ENCODE data around the gene ALK.

The ALK gene

DNA sequence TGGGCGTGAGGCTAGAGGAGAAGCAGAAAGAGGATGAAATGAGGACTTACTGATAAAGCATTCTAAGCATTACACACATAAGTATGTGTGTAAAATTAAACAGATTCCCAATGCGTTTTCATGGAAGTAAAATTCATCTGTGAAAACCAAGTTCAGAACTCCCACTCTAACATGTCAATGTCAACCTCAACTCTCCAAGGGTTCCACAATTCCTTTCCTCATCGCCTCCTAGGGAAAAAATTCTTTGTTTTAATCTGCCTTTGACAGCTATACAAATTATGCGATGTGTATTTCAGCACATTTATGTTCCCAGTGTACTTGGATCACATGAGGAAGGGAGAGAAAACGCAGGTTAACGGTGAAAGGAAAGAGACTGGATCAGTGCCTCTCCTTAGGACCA is 729.6 kb downstream of the ALK start:
- no peak for DNase-seq (ENCODE audit: low read depth)

DNA sequence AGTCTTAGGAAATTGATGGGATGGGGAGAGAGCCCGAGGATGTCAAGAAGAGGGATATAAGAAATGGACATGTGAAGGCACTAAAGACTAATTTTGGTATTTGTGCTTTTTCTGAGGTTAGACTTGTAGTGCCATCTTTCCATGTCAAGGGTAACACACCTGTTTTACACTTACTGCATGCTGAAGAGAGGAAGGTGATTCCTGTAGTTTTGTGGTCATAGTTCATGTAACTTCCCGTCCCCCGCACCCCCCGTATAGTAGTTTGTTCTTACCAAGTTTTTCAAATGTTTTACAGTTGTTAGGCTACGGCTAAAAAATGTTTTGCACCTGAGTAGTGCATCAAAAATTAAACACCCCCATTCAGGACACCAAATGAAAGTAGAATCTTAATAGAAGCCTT is 732.3 kb downstream of the ALK start:
- DNase-seq (ENCODE audit: low read depth) = peak; percentile 19

DNA sequence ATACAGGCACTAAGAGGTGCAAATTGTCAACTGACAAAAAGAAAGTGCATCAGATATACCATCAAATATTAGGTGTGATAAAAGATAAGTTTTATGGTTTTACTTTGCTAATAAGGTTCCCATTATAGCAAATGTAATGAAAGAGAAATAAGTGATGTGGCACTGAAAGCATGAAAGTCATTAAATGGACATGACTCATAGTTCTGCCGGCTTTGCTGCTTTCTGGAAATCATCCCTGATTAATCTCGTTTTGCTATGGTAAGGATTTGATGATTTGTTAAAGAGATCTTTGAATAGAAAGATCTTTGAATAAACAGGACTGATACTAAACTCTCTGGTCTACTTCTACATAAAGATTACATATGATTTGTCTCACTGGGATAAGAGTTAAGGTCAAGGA is 733.5 kb downstream of the ALK start:
- no peak for DNase-seq (ENCODE audit: low read depth)

DNA sequence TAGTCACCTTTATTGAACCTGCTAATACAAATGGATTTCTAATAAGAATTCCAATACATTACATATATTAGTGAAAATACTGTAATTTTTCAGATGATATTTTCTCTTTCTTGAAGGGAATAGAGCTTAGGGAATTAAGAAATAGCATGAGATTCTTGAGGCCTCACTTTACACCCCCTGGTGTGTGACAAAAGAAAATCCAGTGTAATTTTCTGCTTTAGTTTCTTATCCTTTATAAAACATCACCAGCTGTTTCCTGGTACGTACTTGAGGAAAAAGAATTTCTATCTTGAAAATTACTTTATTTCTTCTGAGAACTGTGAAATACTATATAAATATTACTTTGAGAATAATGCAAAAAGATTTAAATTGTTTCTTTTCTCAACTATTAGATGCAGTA is 734.6 kb downstream of the ALK start:
- DNase-seq (ENCODE audit: low read depth) = no peak

DNA sequence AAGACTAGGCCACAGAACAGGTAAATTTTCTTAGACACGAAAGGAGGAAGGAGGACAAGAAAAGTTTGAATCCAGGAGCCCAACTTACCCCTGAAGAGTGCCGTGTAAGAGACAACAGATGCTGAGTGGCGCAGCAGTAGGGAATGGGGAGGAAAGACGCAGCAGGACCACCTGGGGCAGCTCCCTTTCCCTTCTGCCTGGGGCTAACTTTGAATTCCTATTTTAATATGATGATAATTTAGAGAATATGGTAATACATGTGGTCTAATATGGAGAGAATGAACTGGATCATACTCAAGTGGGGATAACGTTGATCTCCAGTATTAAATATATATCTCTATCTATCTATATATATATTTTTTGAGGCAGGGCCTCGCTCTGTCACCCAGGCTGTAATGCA is 736.9 kb downstream of the ALK start:
- DNase-seq (ENCODE audit: low read depth) = no peak

DNA sequence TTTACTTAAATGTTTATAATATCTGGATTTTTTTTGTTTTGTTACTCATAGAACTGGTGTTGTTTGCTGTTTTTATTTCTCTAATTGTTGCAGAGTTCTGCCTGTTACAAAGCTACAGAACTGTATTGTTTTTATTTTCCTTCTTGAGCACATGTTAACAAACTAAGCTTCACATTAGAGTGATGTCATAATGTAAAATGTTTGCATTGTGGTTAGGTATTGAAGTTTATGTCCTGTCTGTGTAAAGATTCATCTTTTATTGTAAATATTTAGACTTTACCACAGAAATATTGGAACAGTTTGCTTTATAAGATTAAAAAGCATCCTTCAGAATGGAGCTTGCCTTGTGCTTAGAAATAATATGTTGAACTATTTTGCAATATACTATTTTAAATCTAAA is 738.5 kb downstream of the ALK start:
- DNase-seq (ENCODE audit: low read depth) = no peak

DNA sequence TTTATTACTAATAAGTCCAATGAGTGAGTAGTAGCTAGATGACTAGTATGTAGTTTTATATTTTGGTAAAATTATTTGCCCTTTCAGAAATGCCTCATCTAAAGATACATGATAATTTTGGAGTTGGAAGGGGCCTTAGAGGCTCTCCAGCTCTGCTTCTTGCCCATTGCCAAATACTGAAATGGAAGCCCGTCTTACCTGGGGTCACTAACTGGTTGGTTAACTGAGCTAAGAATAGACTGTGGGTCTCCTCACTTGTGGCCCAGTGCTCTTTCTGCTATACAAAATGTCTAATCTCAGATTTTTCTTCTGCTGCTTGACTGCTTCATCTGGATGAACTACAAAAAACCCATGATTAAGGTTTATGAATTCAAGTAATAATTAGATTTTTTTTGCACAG is 739.1 kb downstream of the ALK start:
- DNase-seq (ENCODE audit: low read depth) = no peak

DNA sequence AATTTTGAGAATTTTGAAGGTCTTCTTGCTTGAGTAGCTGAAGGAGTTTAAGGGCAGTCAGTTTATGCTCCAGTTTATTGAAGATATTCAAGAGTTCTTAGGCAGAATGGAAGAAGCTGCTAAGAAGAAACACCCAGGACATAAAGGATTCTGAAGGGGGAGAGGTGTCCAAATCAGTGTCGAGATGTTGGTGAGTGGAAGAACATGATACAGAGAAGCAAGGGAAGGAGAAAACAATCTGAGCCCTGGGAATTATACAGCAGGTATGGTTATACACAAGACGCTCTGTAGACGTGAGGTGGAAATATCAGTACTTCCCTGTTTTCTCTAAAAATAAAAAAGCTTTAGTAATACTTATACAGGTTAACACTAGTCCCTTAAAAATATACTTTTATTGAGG is 746.0 kb downstream of the ALK start:
- DNase-seq (ENCODE audit: low read depth) = no peak

DNA sequence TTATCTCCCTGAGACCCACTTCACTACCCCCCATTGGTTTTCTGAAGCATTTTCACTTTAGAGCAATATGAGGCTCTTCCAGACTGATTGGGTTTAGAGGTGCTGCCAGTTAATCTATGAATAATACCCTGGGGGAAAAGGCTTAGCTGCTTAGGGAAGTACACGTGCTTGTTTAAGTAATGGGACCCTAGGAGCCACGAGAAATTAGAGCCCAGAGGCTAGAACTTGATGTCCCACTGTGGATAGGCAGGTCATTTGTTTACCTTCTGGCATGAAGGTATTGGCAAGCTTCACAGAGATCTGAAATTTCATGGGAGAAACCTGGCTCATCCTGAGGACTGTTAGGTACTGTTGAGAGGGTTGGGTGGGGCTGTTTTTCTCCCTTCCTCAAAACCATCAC is 746.4 kb downstream of the ALK start:
- DNase-seq (ENCODE audit: low read depth) = no peak

DNA sequence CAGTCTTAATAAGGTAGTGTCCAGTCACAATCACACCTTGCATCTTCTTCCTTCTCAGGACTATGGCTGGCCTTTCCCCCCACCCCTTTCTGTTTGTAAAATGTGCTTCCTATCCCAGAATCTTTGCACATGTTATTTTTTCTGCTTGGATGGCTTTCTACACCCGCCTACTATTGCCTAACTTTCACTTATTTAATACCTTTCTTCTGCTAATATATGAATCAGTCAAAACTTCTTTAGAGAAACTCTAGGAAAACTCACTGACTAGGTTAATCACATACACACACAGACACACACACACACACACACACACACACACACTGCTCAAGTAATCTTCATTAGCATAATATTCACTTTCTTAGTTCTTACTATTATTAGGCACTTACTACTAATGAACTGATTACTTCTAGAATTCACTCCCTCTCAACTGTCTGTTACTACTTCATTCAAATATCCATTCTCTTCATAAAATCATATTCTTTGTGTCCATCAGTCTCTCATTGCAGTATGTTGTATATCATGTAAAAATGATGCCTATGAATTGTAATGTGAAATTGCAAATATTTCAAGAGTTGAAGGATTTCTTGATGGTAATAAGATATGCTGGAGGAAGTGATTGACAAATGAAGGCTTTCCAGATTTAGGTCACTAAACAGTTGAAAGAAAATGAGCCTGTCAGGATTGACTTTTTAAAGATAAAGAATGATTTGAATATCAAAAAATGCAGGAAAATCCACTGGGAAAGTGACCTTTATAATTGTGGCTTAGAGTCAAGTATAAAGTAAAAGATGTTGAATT is 754.9 kb downstream of the ALK start:
- DNase-seq (ENCODE audit: low read depth) = no peak

DNA sequence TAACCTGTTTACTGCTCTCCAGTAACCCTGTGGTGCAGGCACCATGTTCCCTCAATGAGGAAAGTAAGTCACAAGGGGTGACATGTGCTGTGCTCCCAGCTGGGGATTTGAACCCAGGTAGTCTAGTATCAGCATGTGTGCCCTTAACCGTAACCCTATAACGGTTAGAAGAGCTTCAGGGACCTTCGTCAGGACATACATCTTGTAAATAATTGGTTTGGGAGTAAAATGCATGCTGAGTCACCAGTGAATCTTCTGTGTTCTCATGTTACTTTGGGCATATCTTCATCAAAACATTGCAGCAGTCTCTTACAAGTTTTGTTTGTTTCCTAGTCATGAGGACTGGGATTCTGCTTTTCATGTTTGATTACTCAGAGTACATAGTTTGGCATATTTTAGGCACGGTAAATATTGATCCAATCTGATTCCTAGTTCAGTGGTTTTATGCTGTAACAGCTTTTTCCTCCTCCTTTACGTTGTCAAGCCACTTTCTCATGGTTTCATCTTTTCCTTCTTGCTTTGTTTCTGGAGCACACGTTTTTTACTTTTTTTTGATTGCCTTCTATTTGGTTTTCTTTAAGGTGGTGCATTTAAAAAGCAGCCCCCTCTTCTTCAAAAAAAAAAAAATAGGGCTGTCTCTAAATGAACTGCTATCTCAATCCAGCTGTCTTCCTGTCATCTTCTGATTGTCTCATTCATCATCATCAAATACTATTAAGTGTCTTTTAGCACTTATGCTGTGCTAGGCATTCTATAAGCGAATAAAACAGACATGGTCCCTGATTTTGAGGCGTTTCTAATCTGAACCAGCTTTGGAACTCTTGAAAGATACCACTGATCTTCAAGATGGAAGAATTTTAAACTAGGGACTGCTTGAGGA is 755.8 kb downstream of the ALK start:
- no peak for DNase-seq (ENCODE audit: low read depth)

DNA sequence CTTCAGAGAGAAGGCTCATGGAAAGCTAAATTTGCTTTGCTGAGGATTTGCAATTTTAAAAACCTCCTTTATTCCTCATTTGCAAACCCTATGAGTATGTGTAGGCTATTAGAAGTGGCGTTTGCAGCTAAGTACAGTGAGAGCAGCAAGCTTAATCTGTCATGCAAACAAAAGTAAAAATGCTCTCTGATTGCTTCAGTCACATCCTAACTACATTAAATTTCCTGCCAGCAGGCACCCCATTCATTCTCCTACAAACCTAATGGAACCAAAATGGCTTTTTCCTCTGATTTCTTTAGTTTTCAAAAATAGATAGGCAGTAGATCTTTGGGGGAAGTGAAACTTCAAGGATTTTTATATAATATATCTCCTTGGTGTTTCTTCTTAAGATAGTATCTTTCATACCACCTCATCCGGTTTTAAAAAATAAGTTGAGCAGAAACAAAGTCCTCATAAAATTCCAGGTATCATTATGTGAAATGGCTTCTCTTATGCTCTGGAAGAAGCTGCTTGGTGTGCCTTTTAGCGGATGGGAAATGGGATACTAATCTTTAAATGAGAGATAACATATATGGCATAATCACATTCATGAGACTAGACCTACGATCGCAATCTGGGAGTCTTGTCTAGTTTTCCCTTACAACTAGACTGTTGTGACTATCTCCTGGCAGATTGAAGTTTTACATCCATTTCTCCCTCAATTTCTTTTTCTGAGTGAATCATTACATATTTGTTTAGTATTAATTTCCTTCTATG is 757.1 kb downstream of the ALK start:
- DNase-seq (ENCODE audit: low read depth) = no peak

DNA sequence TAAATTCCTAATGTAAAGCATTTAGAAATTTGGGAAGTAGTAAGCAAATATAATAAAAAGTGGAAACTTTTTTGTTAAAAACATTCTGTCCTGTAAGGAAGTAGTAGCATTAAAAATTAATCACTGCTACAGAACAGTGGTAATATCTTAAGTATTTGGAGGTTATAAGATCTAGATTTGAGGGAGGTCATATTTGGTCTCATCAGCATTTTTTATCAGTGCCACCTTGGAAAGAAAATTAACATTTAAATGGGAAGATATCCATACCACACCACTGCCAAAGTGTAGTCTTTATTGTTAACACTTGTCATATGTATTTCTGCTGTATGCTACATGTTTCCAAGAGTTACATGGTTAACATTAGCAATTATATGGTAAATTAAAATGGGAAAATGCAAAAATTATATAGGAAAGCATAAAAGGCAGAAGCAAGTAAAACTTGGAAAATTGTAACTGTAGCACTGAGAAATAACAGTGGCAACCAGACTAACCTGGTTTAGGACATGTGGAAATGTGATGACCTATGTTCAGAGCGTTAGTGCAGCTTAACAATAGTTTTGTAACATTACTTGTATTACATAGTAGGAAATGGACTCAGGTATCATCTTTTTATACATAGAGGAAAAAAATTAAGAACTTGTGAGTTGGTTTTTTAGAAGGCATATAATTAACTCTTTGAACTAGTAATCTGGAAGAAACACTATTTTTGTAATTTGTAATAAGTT is 759.0 kb downstream of the ALK start:
- no peak for DNase-seq (ENCODE audit: low read depth)

DNA sequence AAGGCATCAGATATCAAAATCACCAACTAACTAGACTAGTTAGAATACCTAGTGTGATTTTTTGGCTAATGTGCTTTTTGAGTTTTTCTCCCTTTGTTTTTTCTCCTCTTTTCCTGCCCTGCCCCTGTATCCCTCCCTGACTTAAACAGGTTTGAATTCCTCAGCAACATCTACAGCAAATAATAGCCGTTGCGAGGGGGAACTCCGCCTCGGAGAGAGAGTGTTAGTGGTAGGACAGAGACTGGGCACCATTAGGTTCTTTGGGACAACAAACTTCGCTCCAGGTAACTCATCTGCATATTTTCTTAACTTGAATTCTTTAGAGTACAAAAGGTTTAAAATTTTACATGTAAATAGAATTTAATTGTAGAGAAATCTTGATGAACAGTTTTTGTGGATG is 761.2 kb downstream of the ALK start:
- DNase-seq (ENCODE audit: low read depth) = no peak

DNA sequence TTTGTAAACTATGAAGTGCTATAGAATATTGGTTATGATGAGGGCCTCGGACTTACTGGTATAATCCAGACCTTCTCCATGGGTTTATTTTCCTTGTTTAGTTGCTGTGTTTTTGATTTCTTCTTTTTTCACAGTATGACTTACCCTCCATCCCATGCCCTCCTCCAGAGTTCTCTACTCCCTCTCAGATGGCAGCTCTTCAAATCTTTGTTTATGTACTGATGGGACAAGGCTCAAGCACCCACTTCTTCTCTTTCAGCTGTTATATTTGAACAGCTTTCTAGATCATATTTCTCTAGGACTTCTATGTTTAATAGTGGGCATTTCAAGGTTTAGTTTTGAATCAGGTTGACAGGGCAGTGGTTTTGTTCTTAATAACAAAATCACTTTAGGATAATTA is 762.3 kb downstream of the ALK start:
- DNase-seq (ENCODE audit: low read depth) = no peak

DNA sequence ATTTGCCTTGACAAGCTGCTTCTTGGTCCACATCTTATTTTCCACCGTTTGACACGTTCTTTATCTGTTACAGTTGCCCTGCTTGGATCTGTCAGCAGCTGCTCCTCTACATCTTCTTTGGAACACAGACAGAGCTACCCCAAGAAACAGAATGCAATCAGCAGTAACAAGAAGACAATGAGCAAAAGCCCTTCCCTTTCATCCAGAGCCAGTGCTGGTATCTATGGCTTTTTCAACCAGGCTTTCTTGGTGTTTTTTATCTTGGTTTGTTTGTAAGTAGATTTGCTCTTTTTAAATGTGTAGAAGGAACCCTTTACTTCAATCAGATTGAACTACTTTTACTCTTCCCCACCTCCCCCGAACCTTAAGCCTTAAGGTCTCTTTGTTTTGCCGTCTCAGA is 764.3 kb downstream of the ALK start:
- DNase-seq (ENCODE audit: low read depth) = no peak

DNA sequence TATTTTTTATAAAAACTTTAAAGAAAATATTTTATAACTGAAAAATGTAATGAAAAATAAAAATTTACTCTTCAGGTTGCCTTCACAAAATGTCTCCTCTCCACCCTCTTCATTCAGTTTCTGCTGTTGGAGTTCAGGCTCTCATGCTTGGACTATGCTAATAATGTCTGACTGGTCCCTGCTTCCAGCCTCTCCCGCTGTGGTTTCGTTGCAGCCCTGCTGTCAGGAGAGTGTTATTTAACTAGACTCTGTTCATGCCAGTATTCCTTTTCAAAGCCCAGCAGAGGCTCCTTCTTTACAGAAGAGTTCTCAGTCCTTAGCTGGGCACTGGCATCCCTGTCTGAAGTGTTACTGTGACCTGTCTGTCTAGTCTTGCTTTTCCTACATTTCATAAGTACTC is 765.8 kb downstream of the ALK start:
- no peak for DNase-seq (ENCODE audit: low read depth)

DNA sequence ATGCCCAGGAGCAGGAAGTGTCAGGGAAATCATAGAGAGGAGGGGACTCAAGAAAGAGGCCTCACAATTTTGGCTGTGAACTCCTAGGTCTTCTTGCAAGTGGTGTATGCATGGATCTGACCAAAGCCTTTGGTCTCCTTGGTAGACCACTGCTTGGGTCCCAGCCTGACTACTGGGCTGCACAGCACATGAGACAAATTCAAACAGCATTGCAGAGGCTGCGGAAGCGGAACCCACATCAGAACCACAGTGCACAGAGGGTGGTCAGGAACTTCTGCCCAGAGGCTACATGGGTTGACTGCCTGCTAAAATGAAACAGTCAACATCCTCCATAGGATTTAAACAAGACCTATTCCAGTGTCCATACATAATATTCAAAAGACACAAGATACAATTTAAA is 766.8 kb downstream of the ALK start:
- DNase-seq (ENCODE audit: low read depth) = no peak

DNA sequence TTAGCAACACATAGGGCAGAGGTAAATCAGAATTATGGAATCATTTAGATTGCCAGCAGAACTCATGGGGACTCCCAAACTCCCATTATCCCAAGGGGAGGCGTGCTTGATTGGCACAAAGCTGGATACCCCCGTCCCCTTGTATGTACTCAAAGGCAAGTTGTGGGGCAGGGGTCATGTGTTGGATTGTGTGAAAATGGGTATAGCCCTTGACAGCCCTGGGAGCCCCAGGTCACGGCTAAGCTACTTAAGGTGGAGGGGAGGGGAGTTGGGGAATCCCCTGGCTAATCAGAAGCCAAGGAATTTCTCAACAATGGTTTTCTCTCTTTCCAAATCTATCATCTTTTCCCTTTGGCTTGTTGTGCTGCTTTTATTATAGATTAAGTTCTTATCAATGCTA is 773.4 kb downstream of the ALK start:
- no peak for DNase-seq (ENCODE audit: low read depth)

DNA sequence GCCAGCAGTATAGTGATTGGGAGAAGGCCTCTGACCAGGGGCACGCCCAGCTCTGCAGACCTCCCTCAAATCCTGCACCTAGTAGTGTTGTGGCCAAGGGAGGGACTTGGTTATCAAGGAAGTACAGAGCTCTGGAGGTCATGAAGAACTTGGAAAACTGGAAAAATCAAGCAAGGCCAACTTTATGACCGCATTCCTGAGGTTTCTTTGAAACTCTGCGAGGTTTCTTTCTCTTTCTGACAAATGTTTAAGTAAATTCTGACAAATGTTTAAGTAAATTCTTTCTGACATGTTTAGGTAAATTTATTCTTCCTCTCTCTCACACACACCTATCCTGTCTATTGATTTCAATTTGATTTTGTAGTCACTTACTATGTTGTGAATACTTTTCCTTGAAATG is 775.2 kb downstream of the ALK start:
- DNase-seq (ENCODE audit: low read depth) = no peak

DNA sequence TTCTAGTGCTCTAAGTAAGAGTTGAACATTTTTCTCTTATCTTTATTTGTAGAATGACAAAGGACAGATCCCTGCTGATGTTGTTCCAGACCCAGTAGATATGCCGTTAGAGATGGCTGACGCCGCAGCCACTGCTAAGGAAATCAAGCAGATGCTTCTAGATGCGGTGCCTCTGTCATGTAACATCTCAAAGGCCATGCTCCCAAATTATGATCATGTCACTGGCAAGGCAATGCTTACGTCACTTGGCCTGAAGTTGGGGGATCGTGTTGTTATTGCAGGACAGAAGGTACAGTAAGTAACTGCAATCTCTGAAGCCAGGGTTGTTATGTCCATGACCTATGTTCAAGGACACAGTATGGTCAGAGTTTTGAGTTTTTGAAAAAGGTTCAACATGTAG is 777.7 kb downstream of the ALK start:
- no peak for DNase-seq (ENCODE audit: low read depth)
